Hepatic stellate cell (primary cell): ENCODE results near the gene ATP2B2.
"Not testable (repeated sequence)": the region's sequence is repeated elsewhere in the genome, so short reads cannot be mapped to it uniquely, and the experiment has no call there.

Experiments used
- DNase-seq: peaks from one replicate; pipeline ENCODE4 v3.0.0; 2011; ENCODE audit warnings: low spot score

The ATP2B2 gene

GRCh38 chr3:10321630-10322351 is 183.6 kb downstream of the ATP2B2 start:
- no peak for DNase-seq

GRCh38 chr3:10320320-10320677 is 185.1 kb downstream of the ATP2B2 start:
- no peak for DNase-seq

GRCh38 chr3:10319804-10320203 is 185.6 kb downstream of the ATP2B2 start:
- DNase-seq = no peak

GRCh38 chr3:10319251-10319650 is 186.1 kb downstream of the ATP2B2 start:
- DNase-seq = no peak

- DNase-seq = no peak
Observed at GRCh38 chr3:10317961-10318350, 187.4 kb downstream of the ATP2B2 start.

- no peak for DNase-seq
Observed at GRCh38 chr3:10317311-10317960, 187.9 kb downstream of the ATP2B2 start.

GRCh38 chr3:10315771-10316344 is 189.5 kb downstream of the ATP2B2 start:
- DNase-seq = no peak

- DNase-seq = no peak
Observed at GRCh38 chr3:10315101-10315500, 190.3 kb downstream of the ATP2B2 start.

- no peak for DNase-seq
Observed at GRCh38 chr3:10312861-10313260, 192.5 kb downstream of the ATP2B2 start.

GRCh38 chr3:10312391-10312790 is 193.0 kb downstream of the ATP2B2 start:
- DNase-seq = no peak

GRCh38 chr3:10311710-10312109 is 193.7 kb downstream of the ATP2B2 start:
- no peak for DNase-seq

- no peak for DNase-seq
Observed at GRCh38 chr3:10310578-10310977, 194.8 kb downstream of the ATP2B2 start.

GRCh38 chr3:10309736-10310135 is 195.7 kb downstream of the ATP2B2 start:
- no peak for DNase-seq

- DNase-seq = no peak
Observed at GRCh38 chr3:10308678-10309077, 196.7 kb downstream of the ATP2B2 start.

GRCh38 chr3:10306156-10306555 is 199.2 kb downstream of the ATP2B2 start:
- no peak for DNase-seq

GRCh38 chr3:10305331-10305902 is 200.0 kb downstream of the ATP2B2 start:
- no peak for DNase-seq

GRCh38 chr3:10304905-10305304 is 200.5 kb downstream of the ATP2B2 start:
- no peak for DNase-seq

GRCh38 chr3:10303785-10304184 is 201.6 kb downstream of the ATP2B2 start:
- no peak for DNase-seq

- no peak for DNase-seq
Observed at GRCh38 chr3:10303105-10303504, 202.3 kb downstream of the ATP2B2 start.

- DNase-seq = no peak
Observed at GRCh38 chr3:10300087-10300486, 205.3 kb downstream of the ATP2B2 start.

- DNase-seq = no peak
Observed at GRCh38 chr3:10299679-10300078, 205.7 kb downstream of the ATP2B2 start.

- no peak for DNase-seq
Observed at GRCh38 chr3:10299175-10299574, 206.2 kb downstream of the ATP2B2 start.

GRCh38 chr3:10298064-10298463 is 207.3 kb downstream of the ATP2B2 start:
- not testable (repeated sequence) for DNase-seq
